Body of pancreas (tissue), 4 donors: ENCODE results near the gene CCNY.

ENCODE experiments used
- POLR2A ChIP-seq, 3 donors: fragments of 450-650 bp; IDR thresholded peaks; one replicate each; pipeline ENCODE4 v1.6.1; 2016; ENCODE audit warnings: antibody characterized with exemption in 3 of 3, mild to moderate bottlenecking in 2 of 3
- TF ChIP-seq, protein P1 (sequence below), 7 experiments: fragments of 450-650 bp in 4 of 7; fragments of 200-600 bp in 3 of 7; sonication (generic) in 3 of 7; IDR thresholded peaks; one replicate each; pipeline ENCODE4 v1.5.1; 2016 to 2019; ENCODE audit warnings: antibody characterized with exemption in 7 of 7

DNA sequence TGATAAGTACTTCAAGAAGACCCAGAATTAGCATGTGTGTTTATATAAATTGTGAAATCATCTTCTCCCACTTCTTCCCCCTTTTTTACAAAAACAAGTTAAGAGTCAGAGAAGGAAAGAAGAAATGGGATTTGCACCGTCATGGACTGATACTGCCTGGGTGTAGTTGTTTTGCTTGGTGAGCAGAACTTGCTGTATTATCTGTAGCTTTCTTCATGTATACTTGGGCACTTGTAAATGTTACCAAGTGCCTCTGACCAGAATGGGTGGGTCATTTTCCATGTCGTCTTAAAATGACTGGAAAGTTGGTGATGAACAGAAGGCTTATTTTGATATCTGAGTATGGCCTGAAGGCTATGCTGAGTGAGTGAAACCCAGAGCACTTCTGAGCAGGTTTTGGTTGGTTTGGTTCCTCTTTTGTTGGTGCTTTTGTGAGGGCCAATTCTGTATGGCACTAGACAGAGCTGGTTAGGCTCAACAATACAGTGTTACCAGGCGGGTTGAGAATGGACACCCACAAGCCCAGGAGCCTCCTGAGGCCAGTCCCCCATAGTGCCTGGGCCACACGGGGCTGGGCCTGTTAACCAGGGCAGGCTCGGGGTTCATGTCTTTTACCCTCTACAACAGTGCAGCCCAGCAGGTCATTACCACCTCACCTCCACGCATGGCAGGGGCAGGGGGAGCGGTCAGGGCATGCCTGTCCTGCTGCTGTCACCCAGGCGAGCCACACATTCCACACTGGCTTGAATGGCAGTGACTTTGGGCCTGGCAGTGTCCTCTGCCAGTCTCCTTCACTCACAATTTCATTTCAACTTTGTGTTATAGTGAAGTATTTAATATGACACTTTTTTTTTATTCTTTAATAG lies 115.1 kb downstream of the CCNY start:
- TF ChIP-seq, protein P1, sequence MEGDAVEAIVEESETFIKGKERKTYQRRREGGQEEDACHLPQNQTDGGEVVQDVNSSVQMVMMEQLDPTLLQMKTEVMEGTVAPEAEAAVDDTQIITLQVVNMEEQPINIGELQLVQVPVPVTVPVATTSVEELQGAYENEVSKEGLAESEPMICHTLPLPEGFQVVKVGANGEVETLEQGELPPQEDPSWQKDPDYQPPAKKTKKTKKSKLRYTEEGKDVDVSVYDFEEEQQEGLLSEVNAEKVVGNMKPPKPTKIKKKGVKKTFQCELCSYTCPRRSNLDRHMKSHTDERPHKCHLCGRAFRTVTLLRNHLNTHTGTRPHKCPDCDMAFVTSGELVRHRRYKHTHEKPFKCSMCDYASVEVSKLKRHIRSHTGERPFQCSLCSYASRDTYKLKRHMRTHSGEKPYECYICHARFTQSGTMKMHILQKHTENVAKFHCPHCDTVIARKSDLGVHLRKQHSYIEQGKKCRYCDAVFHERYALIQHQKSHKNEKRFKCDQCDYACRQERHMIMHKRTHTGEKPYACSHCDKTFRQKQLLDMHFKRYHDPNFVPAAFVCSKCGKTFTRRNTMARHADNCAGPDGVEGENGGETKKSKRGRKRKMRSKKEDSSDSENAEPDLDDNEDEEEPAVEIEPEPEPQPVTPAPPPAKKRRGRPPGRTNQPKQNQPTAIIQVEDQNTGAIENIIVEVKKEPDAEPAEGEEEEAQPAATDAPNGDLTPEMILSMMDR (IDR thresholded peaks at IDR 0.05): no peak
- no peak for TF ChIP-seq POLR2A (IDR thresholded peaks at IDR 0.05)
